Measurements from ENCODE around the gene GCA.

GCA gene

GRCh38 chr2:162343824-162344616 lies at the start of gene GCA:
GCA (plus strand) TSS chr2:162344132; CDS start chr2:162344249, 117 bp downstream.
- DNase-seq: peak; percentile 100

GRCh38 chr2:162295009-162295408 lies 48.9 kb upstream of the GCA start:
- no peak for DNase-seq

- DNase-seq: peak; percentile 91
These were observed 45.9 kb upstream of the GCA start for GRCh38 chr2:162297925-162298552.

DNA sequence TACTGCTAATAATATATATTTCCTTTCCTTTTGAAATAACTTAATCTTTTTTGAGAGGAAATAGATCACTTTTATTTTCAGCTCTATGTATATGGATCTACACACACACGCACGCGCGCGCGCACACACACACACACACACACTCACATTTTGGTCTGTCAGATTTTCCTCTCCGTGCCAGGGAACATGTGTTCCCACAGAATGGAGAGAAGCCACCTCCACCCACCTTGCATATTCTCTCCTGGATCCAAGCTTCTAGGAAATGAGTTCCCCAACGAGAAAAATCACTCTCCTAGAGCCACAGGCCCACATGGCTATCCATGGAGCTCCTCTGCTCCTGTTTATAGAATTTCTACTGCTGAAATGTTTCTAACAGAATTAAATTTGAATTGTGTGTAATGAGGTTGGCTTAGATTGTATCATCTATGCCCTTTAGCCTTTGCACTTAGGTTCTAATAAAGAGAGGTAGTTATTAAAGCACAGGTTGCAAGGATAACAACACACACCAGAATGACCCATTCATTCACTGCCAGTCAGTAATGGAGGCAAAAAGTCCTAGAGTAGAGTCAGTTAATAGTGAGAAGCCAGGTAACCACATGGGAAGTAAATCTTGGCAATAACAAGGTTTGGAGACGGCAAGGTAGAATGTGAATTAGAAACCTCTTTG lies 45.1 kb upstream of the GCA start:
- no peak for DNase-seq

DNA sequence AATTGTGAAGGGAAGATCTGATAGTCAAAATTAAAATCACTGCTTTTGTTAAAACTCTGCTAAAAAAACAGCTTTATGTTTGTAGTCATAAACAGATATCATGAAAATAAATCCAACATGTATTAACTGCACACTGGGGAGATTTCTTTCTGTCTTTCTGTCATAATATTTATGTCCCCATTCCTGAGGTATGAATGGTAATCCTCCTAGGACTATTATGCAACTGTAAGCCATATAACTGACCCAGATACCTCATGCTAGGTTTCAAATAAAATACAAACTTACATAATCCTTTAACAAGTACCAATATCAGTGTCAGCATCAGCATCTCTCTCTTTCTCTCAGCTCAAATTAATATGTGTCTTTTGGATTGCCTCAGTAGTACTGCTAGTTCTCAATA lies 43.7 kb upstream of the GCA start:
- no peak for DNase-seq

GRCh38 chr2:162301151-162301804 lies 42.7 kb upstream of the GCA start:
- DNase-seq: peak; percentile 86

GRCh38 chr2:162301877-162302276 lies 42.1 kb upstream of the GCA start:
- no peak for DNase-seq

- no peak for DNase-seq
These were observed 38.0 kb upstream of the GCA start for GRCh38 chr2:162305901-162306300.

DNA sequence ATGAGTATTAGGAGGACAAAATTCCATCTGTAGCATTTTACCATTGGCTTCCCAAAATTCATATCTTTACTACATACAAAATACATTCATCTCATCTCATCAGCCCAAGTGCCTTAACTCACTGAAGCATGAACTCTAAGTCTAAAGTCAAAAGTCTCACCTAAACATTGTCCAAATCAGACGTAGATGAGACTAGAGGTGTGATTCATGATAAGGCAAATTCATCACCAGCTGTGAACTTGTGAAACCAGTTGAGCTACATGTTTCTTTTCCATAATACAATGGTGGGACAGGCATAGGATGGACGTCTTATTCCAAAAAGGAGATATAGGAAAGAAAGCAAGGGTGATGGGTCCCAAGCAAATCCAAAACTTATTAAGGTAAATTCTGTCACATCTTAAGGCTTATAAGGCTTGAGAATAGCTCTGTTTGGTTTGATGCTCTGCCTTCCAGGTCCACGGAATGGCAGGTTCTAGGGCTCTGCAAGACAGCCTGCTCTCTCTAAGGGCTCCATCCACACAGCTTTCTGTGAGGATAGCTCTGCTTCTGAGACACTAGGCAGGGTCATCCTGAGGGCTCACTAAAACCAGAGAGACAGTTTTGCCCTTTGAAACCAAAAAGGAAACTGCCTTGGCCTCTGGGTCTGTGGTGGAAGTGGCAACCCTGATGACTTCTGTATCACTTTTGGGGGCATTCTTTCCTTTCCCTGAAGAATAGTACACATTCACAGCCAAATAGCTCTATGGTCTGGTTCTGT lies 35.0 kb upstream of the GCA start:
- DNase-seq: peak; percentile 39

GRCh38 chr2:162312853-162313252 lies 31.1 kb upstream of the GCA start:
- DNase-seq: no peak

- DNase-seq: no peak
These were observed 28.0 kb upstream of the GCA start for GRCh38 chr2:162315938-162316337.

DNA sequence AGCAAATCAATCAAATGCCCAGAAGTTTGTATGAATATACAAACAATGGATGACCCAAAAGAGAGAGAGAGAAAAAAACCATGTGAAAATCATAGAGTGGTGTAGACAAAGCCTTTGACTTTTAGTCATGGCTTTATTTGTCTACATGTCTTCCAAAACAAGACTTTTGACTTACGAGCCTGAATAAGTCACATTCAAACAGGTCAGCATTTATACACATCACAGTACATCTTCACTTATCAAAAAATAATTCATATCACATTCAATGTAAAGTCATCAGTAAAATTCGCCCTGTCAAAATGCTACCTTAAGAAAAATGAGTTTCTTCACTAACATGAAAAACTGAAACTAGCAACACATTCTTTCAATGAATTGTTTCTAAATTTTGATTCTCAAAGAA lies 27.3 kb upstream of the GCA start:
- DNase-seq: no peak

GRCh38 chr2:162317058-162317742 lies 26.7 kb upstream of the GCA start:
- no peak for DNase-seq

- peak; percentile 81 for DNase-seq
These were observed 26.0 kb upstream of the GCA start for GRCh38 chr2:162317861-162318327.

GRCh38 chr2:162318328-162319180 lies 25.4 kb upstream of the GCA start, which contains the start of gene IFIH1:
IFIH1 (minus strand) TSS chr2:162318684; CDS start chr2:162318307, 377 bp downstream.
- DNase-seq: peak; percentile 97

DNA sequence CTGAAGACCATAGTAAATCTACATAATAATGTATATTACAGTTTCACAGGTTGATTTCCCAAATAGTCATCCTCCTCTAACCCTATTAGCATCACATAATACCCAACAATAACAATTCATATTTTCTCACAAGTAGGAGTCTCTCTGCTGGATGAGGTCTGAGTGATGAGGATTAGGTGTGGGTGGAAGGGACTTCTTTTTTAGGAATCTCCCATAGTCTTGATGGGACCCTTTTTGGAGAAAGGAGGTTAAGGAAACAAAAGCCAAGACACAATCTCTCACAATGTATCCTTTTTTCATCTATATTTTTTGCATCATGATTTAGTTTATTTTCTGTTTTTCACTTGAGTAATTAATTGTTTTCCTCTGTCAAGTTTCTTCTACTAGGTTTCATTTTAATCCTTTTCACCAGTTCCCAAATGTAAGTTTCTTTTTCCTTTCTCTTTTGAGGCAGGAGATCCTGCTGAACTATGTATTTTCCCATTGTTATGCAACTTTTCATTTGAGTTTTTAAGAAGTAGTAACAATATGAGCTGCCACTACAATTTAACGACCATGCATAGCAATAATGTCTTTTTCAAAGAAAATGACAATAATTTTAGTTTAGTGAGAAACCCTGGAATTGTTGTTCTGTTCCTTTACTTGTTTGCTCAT lies 22.9 kb upstream of the GCA start:
- DNase-seq: no peak

- DNase-seq: no peak
These were observed 19.0 kb upstream of the GCA start for GRCh38 chr2:162324953-162325352.

DNA sequence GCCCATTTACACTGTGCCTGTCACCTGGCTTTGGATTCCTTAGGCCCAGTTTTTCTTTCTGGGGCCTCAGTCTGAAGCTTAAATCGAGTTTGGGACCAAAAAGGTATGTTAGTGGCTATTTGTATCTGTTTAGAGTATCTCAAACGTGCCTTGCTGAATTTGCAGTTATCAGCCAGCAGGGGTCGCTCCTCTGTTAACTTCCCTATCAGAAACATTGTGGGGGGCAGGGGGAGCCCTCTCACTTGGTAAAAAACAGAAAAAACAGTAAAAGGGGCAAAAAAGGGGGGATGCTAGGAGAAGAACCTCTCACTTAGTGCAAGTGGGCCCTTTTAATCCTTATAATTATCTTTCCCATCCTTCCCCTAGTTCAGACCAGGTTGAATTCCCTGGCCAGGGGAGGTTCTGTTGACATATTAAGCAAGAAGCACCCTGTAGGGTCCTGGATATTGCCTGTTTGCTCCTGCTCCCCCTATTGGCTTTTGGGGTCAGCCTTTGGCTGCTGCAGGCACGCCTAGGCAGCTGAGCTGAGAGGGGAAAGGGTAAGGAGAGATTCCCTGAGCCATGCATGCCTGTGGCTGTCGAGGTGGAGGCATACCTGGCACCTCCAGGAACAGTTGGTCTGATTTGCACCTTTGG lies 16.7 kb upstream of the GCA start:
- peak; percentile 40 for DNase-seq

DNA sequence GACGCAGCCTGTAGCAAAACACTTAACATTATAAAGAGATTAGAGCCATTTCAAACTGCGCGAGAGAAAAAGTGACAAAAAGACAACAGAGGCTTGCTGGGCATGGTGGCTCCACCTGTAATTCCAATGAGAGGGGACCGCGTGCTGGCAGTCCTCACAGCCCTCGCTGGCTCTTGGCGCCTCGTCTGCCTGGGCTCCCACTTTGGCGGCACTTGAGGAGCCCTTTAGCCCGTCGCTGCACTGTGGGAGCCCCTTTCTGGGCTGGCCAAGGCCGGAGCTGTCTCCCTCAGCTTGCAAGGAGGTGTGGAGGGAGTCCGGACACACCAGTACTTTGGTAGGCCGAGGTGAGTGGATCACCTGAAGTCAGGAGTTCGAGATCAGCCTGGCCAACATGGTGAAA lies 16.1 kb upstream of the GCA start:
- DNase-seq: no peak
